ENCODE measurements around the gene CKB. TPM values are rescaled to one million over a fixed set of nuclear protein-coding genes. Genes with fewer than 3 reads are reported as not detected.
"Not testable (repeated sequence)": the region's sequence is repeated elsewhere in the genome, so short reads cannot be mapped to it uniquely, and the experiment has no call there.

CKB gene
- total RNA-seq, 1 donor from 2014 or later: 10.2 TPM

GRCh38 chr14:103514596-103515421 lies 7.8 kb downstream of the CKB start:
- ATAC-seq (no peak), DNase-seq (ENCODE audit: low spot score) (no peak)

GRCh38 chr14:103512701-103513611 lies 9.7 kb downstream of the CKB start:
- ATAC-seq (peak; percentile 7), DNase-seq (ENCODE audit: low spot score) (no peak)

GRCh38 chr14:103512180-103512579 lies 10.4 kb downstream of the CKB start:
- not testable (repeated sequence) for DNase-seq (ENCODE audit: low spot score); ATAC-seq

- DNase-seq (ENCODE audit: low spot score): no peak
Measured at GRCh38 chr14:103510724-103511693, 11.6 kb downstream of the CKB start.

GRCh38 chr14:103509864-103510723 lies 12.5 kb downstream of the CKB start:
- ATAC-seq (no peak), DNase-seq (ENCODE audit: low spot score) (no peak)

More at GRCh38 chr14:103510724-103511693, 11.6 kb downstream of the CKB start:
- no peak for ATAC-seq

GRCh38 chr14:103508521-103509329 lies 13.9 kb downstream of the CKB start:
- DNase-seq (ENCODE audit: low spot score): no peak
- no peak for ATAC-seq

GRCh38 chr14:103507751-103508150 lies 14.9 kb downstream of the CKB start:
- DNase-seq (ENCODE audit: low spot score) (no peak), ATAC-seq (no peak)

GRCh38 chr14:103504991-103505565 lies 17.6 kb downstream of the CKB start:
- DNase-seq (ENCODE audit: low spot score) (peak; percentile 34), ATAC-seq (no peak)

GRCh38 chr14:103503296-103503695 lies 19.3 kb downstream of the CKB start:
- no peak for ATAC-seq
- peak; percentile 33 for DNase-seq (ENCODE audit: low spot score)

- DNase-seq (ENCODE audit: low spot score) (peak; percentile 41), ATAC-seq (no peak)
Measured at GRCh38 chr14:103502877-103503276, 19.8 kb downstream of the CKB start.

- ATAC-seq (no peak), DNase-seq (ENCODE audit: low spot score) (peak; percentile 29)
Measured at GRCh38 chr14:103501921-103502669, 20.5 kb downstream of the CKB start.

GRCh38 chr14:103501041-103501870 lies 21.4 kb downstream of the CKB start:
- DNase-seq (ENCODE audit: low spot score) (peak; percentile 41), ATAC-seq (no peak)

- peak; percentile 92 for ATAC-seq
Measured at GRCh38 chr14:103500148-103500990, 22.3 kb downstream of the CKB start.

GRCh38 chr14:103499709-103500108 lies 22.9 kb downstream of the CKB start:
- DNase-seq (ENCODE audit: low spot score): peak; percentile 35
- ATAC-seq: peak; percentile 5

More at GRCh38 chr14:103500148-103500990, 22.3 kb downstream of the CKB start:
- peak; percentile 84 for DNase-seq (ENCODE audit: low spot score)

GRCh38 chr14:103496776-103497175 lies 25.9 kb downstream of the CKB start:
- ATAC-seq (no peak), DNase-seq (ENCODE audit: low spot score) (no peak)

GRCh38 chr14:103495854-103496253 lies 26.8 kb downstream of the CKB start:
- DNase-seq (ENCODE audit: low spot score) (no peak), ATAC-seq (peak; percentile 9)

Data from left lobe of liver (tissue), 2 donors.